ENCODE data around the gene PJA1.
A peak's percentile ranks its signal among the peaks of the same experiment; 100 is the strongest.

The PJA1 gene

DNA sequence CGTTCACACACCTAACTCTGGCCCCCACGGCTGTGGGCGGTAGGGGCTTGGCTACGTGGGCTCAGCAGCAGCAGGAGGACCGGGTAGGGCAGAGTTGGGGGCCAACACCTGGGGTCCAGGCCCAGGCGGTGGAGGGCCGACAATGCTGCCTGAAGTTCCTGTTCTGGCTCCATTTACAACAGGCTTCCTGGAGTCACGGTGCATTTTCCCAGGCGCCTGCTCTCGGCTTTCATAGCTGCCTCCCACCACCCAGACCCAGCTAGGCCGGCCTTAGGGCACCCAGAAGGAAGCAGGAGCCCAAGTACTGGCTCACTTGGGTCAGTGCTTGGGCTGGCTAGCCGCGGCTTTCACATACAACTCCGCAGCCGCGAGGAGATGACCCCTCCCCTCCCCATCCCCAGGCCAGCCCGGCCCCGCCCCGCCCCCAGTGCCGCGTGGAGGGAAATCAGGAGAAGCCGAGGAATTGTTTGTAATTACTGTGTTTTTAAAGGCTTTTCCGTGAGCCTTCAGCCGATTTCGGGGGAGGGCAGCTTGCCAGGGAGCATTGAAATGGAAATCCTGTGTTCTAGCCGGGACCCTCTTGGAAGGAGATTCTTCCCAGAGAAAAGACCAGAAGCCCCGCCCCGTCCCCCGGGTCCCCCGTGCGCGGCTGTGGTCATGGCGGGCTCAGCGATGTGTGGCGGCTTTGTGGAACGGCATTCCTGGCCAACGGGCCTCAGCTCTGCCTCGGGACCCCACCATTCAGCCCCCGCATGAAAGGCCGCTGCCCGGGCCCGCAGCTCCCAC lies 28.5 kb downstream of the PJA1 start:
- no peak overlapping the region for H3K4me3 ChIP-seq (ENCODE audit: low read length in 2 of 2)
- no peaks in the 10 kb centered on the region for H3K36me3 ChIP-seq (ENCODE audit: control insufficient read depth in 2 of 2, insufficient read depth in 2 of 2, low read length in 2 of 2)
- peaks cover 3 to 22% of the 10 kb centered on the region in 2 donors for H3K27me3 ChIP-seq (ENCODE audit: control insufficient read depth in 2 of 2, insufficient read depth in 2 of 2, low read length in 2 of 2)
- no peaks in the 10 kb centered on the region for H3K9me3 ChIP-seq (ENCODE audit: control insufficient read depth in 2 of 2, low read length in 2 of 2)
- H3K27ac ChIP-seq (ENCODE audit: low read depth in 2 of 2, low read length in 2 of 2) = peak overlapping the region; percentile 25 to 52
- H3K4me1 ChIP-seq (ENCODE audit: control insufficient read depth in 2 of 2, insufficient read depth in 2 of 2, low read length in 2 of 2) = peaks cover 0 to 3% of the 10 kb centered on the region in 2 donors
- no peak overlapping the region for H3K9ac ChIP-seq (ENCODE audit: low read depth in 1 of 2, low read length in 2 of 2)

GRCh38 chrX:69133921-69134542 lies 31.2 kb downstream of the PJA1 start:
- no peak overlapping the region for H3K9ac ChIP-seq (ENCODE audit: low read depth in 1 of 2, low read length in 2 of 2)
- H3K4me3 ChIP-seq (ENCODE audit: low read length in 2 of 2) = no peak overlapping the region
- H3K4me1 ChIP-seq (ENCODE audit: control insufficient read depth in 2 of 2, insufficient read depth in 2 of 2, low read length in 2 of 2) = peaks cover 0 to 3% of the 10 kb centered on the region in 2 donors
- H3K27me3 ChIP-seq (ENCODE audit: control insufficient read depth in 2 of 2, insufficient read depth in 2 of 2, low read length in 2 of 2) = peaks cover 9 to 23% of the 10 kb centered on the region in 2 donors
- no peaks in the 10 kb centered on the region for H3K36me3 ChIP-seq (ENCODE audit: control insufficient read depth in 2 of 2, insufficient read depth in 2 of 2, low read length in 2 of 2)
- H3K9me3 ChIP-seq (ENCODE audit: control insufficient read depth in 2 of 2, low read length in 2 of 2) = no peaks in the 10 kb centered on the region
- no peak overlapping the region for H3K27ac ChIP-seq (ENCODE audit: low read depth in 2 of 2, low read length in 2 of 2)

DNA sequence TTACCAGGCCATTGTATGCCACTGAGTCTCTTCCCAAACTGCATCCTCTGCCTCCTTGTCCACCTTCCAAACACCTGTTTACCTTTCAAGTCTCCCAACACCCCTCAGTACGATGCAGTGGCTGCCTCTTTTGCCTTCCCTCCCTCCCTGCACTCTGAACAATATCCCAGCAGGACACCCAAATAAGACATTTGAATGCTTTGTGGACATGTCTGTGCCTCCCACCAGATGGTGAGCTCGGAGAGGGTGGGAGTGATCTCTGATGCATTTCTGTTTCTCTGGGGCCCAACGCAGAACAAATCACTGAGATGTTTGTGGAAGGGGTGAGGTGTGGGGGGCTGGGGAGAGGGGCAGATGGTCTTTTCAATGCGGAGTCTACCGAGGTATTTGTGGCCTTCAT lies 33.4 kb downstream of the PJA1 start:
- peaks cover 0 to 3% of the 10 kb centered on the region in 2 donors for H3K4me1 ChIP-seq (ENCODE audit: control insufficient read depth in 2 of 2, insufficient read depth in 2 of 2, low read length in 2 of 2)
- H3K4me3 ChIP-seq (ENCODE audit: low read length in 2 of 2) = no peak overlapping the region
- peaks cover 9 to 23% of the 10 kb centered on the region in 2 donors for H3K27me3 ChIP-seq (ENCODE audit: control insufficient read depth in 2 of 2, insufficient read depth in 2 of 2, low read length in 2 of 2)

GRCh38 chrX:69130439-69130838 lies 34.8 kb downstream of the PJA1 start:
- H3K9ac ChIP-seq (ENCODE audit: low read depth in 1 of 2, low read length in 2 of 2) = no peak overlapping the region
- H3K27ac ChIP-seq (ENCODE audit: low read depth in 2 of 2, low read length in 2 of 2) = no peak overlapping the region
- H3K4me3 ChIP-seq (ENCODE audit: low read length in 2 of 2) = no peak overlapping the region
- no peaks in the 10 kb centered on the region for H3K9me3 ChIP-seq (ENCODE audit: control insufficient read depth in 2 of 2, low read length in 2 of 2)
- no peaks in the 10 kb centered on the region for H3K4me1 ChIP-seq (ENCODE audit: control insufficient read depth in 2 of 2, insufficient read depth in 2 of 2, low read length in 2 of 2)
- H3K27me3 ChIP-seq (ENCODE audit: control insufficient read depth in 2 of 2, insufficient read depth in 2 of 2, low read length in 2 of 2) = peaks cover 11 to 21% of the 10 kb centered on the region in 2 donors
- H3K36me3 ChIP-seq (ENCODE audit: control insufficient read depth in 2 of 2, insufficient read depth in 2 of 2, low read length in 2 of 2) = no peaks in the 10 kb centered on the region

More for the DNA sequence above, 33.4 kb downstream of the PJA1 start:
- H3K9me3 ChIP-seq (ENCODE audit: control insufficient read depth in 2 of 2, low read length in 2 of 2) = no peaks in the 10 kb centered on the region
- no peak overlapping the region for H3K9ac ChIP-seq (ENCODE audit: low read depth in 1 of 2, low read length in 2 of 2)
- H3K27ac ChIP-seq (ENCODE audit: low read depth in 2 of 2, low read length in 2 of 2) = no peak overlapping the region
- H3K36me3 ChIP-seq (ENCODE audit: control insufficient read depth in 2 of 2, insufficient read depth in 2 of 2, low read length in 2 of 2) = no peaks in the 10 kb centered on the region

GRCh38 chrX:69128588-69128987 lies 36.7 kb downstream of the PJA1 start:
- H3K27ac ChIP-seq (ENCODE audit: low read depth in 2 of 2, low read length in 2 of 2) = no peak overlapping the region
- no peaks in the 10 kb centered on the region for H3K4me1 ChIP-seq (ENCODE audit: control insufficient read depth in 2 of 2, insufficient read depth in 2 of 2, low read length in 2 of 2)
- peaks cover 14 to 23% of the 10 kb centered on the region in 2 donors for H3K27me3 ChIP-seq (ENCODE audit: control insufficient read depth in 2 of 2, insufficient read depth in 2 of 2, low read length in 2 of 2)
- H3K4me3 ChIP-seq (ENCODE audit: low read length in 2 of 2) = no peak overlapping the region
- no peak overlapping the region for H3K9ac ChIP-seq (ENCODE audit: low read depth in 1 of 2, low read length in 2 of 2)
- H3K36me3 ChIP-seq (ENCODE audit: control insufficient read depth in 2 of 2, insufficient read depth in 2 of 2, low read length in 2 of 2) = no peaks in the 10 kb centered on the region
- H3K9me3 ChIP-seq (ENCODE audit: control insufficient read depth in 2 of 2, low read length in 2 of 2) = no peaks in the 10 kb centered on the region

DNA sequence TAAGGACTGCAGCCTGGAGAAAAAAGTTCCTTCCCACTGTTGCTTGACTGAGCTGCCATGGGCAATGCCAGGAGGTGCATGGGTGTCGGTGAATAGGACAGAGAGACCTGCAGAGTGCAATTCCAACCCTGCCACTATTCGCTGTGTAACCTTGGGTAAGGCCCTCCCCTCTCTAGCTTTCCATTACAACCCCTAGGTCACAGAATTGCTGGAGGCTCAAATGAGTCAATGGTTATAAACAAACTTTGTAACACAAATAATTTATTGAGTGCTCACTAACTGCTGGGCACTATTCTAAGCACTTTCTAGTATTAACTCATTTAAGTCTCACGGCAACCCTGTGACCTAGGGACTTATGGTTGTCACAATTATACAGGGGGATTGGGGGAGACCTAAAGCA lies 37.8 kb downstream of the PJA1 start:
- H3K27me3 ChIP-seq (ENCODE audit: control insufficient read depth in 2 of 2, insufficient read depth in 2 of 2, low read length in 2 of 2) = peaks cover 12 to 15% of the 10 kb centered on the region in 2 donors
- H3K9me3 ChIP-seq (ENCODE audit: control insufficient read depth in 2 of 2, low read length in 2 of 2) = no peaks in the 10 kb centered on the region
- no peaks in the 10 kb centered on the region for H3K36me3 ChIP-seq (ENCODE audit: control insufficient read depth in 2 of 2, insufficient read depth in 2 of 2, low read length in 2 of 2)
- no peak overlapping the region for H3K4me3 ChIP-seq (ENCODE audit: low read length in 2 of 2)
- H3K27ac ChIP-seq (ENCODE audit: low read depth in 2 of 2, low read length in 2 of 2) = no peak overlapping the region
- H3K9ac ChIP-seq (ENCODE audit: low read depth in 1 of 2, low read length in 2 of 2) = no peak overlapping the region
- H3K4me1 ChIP-seq (ENCODE audit: control insufficient read depth in 2 of 2, insufficient read depth in 2 of 2, low read length in 2 of 2) = no peaks in the 10 kb centered on the region

DNA sequence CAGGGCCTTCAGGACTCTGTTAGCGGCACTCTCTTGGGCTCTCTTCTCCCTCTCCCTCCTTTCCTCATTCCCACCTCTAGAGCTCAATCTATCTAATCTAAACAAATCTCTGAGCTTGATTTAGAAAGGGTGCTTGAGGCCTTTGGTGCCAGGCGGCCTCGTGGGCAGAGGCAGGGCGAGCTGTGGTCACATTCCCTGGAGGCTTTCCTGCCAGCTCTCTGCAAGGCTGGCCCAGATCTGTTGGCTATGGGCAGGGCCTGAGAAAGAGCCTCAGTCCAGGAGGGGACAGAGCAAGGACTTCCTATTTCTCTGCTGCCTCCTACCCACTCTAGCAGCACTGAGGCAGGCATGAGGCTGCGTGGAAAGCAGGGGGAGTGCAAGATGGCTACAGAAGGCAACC lies 38.6 kb downstream of the PJA1 start:
- H3K27ac ChIP-seq (ENCODE audit: low read depth in 2 of 2, low read length in 2 of 2) = no peak overlapping the region
- H3K9ac ChIP-seq (ENCODE audit: low read depth in 1 of 2, low read length in 2 of 2) = no peak overlapping the region
- no peaks in the 10 kb centered on the region for H3K4me1 ChIP-seq (ENCODE audit: control insufficient read depth in 2 of 2, insufficient read depth in 2 of 2, low read length in 2 of 2)
- no peak overlapping the region for H3K4me3 ChIP-seq (ENCODE audit: low read length in 2 of 2)
- no peaks in the 10 kb centered on the region for H3K36me3 ChIP-seq (ENCODE audit: control insufficient read depth in 2 of 2, insufficient read depth in 2 of 2, low read length in 2 of 2)
- no peaks in the 10 kb centered on the region for H3K9me3 ChIP-seq (ENCODE audit: control insufficient read depth in 2 of 2, low read length in 2 of 2)
- H3K27me3 ChIP-seq (ENCODE audit: control insufficient read depth in 2 of 2, insufficient read depth in 2 of 2, low read length in 2 of 2) = peaks cover 12 to 15% of the 10 kb centered on the region in 2 donors

DNA sequence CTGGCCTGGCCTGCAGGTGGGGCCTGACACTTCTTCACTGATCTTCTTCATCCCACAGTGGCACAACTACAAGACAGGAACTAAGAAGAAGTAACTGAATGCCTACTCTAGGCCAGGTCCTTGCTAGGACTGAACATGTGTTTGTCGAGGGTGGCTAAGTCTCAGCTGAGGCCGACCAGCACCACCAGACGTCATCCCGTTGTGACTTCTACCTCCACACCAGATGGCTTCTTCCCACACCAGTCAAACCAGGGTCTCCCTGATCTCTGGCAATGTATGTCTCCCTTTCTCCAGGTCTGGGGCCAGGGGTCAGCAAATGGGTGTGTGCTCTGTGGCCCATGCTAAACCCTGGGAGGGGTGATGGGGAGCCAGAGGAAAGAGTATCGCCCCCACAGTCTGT lies 40.2 kb downstream of the PJA1 start:
- Histone ChIP-seq H3K27ac (ENCODE audit: low read depth in 2 of 2, low read length in 2 of 2) (no peak overlapping the region), H3K4me3 (ENCODE audit: low read length in 2 of 2) (no peak overlapping the region), H3K27me3 (ENCODE audit: control insufficient read depth in 2 of 2, insufficient read depth in 2 of 2, low read length in 2 of 2) (peaks cover 8 to 15% of the 10 kb centered on the region in 2 donors), H3K9ac (ENCODE audit: low read depth in 1 of 2, low read length in 2 of 2) (no peak overlapping the region), H3K4me1 (ENCODE audit: control insufficient read depth in 2 of 2, insufficient read depth in 2 of 2, low read length in 2 of 2) (no peaks in the 10 kb centered on the region), H3K9me3 (ENCODE audit: control insufficient read depth in 2 of 2, low read length in 2 of 2) (no peaks in the 10 kb centered on the region), H3K36me3 (ENCODE audit: control insufficient read depth in 2 of 2, insufficient read depth in 2 of 2, low read length in 2 of 2) (no peaks in the 10 kb centered on the region)

GRCh38 chrX:69124108-69124507 lies 41.1 kb downstream of the PJA1 start:
- Histone ChIP-seq H3K9me3 (ENCODE audit: control insufficient read depth in 2 of 2, low read length in 2 of 2) (no peaks in the 10 kb centered on the region), H3K36me3 (ENCODE audit: control insufficient read depth in 2 of 2, insufficient read depth in 2 of 2, low read length in 2 of 2) (no peaks in the 10 kb centered on the region), H3K27ac (ENCODE audit: low read depth in 2 of 2, low read length in 2 of 2) (no peak overlapping the region), H3K27me3 (ENCODE audit: control insufficient read depth in 2 of 2, insufficient read depth in 2 of 2, low read length in 2 of 2) (peaks cover 8 to 15% of the 10 kb centered on the region in 2 donors), H3K4me3 (ENCODE audit: low read length in 2 of 2) (no peak overlapping the region), H3K9ac (ENCODE audit: low read depth in 1 of 2, low read length in 2 of 2) (no peak overlapping the region), H3K4me1 (ENCODE audit: control insufficient read depth in 2 of 2, insufficient read depth in 2 of 2, low read length in 2 of 2) (no peaks in the 10 kb centered on the region)

DNA sequence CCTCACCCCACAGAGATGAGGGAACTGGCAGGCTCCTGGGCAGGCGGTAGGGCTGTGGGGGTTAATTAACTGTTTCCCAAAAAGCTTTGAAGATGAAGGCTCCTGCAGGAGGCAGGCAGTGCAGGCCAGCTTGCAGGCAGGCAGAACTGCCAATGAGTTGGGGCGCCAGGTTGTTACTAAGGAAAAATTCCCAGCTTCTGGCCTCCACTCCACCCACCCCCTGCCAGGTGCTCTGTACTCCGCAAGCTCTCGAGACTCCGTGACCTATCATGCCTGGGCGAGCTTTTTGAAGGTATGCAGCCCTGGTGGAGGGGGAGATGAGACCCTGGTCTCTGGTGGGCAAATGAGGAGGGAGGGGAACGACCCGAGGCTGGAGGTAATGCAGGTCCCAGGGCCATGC lies 41.8 kb downstream of the PJA1 start:
- no peak overlapping the region for H3K27ac ChIP-seq (ENCODE audit: low read depth in 2 of 2, low read length in 2 of 2)
- no peaks in the 10 kb centered on the region for H3K36me3 ChIP-seq (ENCODE audit: control insufficient read depth in 2 of 2, insufficient read depth in 2 of 2, low read length in 2 of 2)
- H3K9me3 ChIP-seq (ENCODE audit: control insufficient read depth in 2 of 2, low read length in 2 of 2) = no peaks in the 10 kb centered on the region
- H3K9ac ChIP-seq (ENCODE audit: low read depth in 1 of 2, low read length in 2 of 2) = no peak overlapping the region
- no peaks in the 10 kb centered on the region for H3K4me1 ChIP-seq (ENCODE audit: control insufficient read depth in 2 of 2, insufficient read depth in 2 of 2, low read length in 2 of 2)
- peaks cover 8 to 15% of the 10 kb centered on the region in 2 donors for H3K27me3 ChIP-seq (ENCODE audit: control insufficient read depth in 2 of 2, insufficient read depth in 2 of 2, low read length in 2 of 2)
- no peak overlapping the region for H3K4me3 ChIP-seq (ENCODE audit: low read length in 2 of 2)

Measured in mucosa of rectum (tissue), 2 donors.